A549 (cell line): ENCODE data around the gene FIBCD1. TPM values are rescaled to one million over a fixed set of nuclear protein-coding genes. Genes with fewer than 3 reads are reported as not detected.

Experiments used
- ATAC-seq, 2 experiments: fragments of 200-7000 bp in 1 of 2; fragments of >200 bp in 1 of 2; cut with Nextera tagmentation in 1 of 2; cut with Tn5 transposase in 1 of 2; 3 replicates each; pipeline versions ENCODE4 v1.8.0 to v1.9.1; 2018 to 2020; ENCODE audit warnings: mild to moderate bottlenecking in 1 of 2, moderate library complexity in 1 of 2
- CTCF ChIA-PET: fragments of 300-600 bp; sonication (Branson Sonifier 250); formaldehyde crosslinking; extraction: SDS; loops from one replicate; lab custom pipeline; 2021; ENCODE audit warnings: antibody characterized with exemption, inconsistent platforms; lab: Yijun Ruan, JAX
- POLR2A ChIA-PET: fragments of 350-600 bp; formaldehyde crosslinking; extraction: SDS; loops from one replicate; lab custom pipeline; 2021; ENCODE audit warnings: antibody characterized with exemption, inconsistent platforms; lab: Yijun Ruan, JAX
- DNase-seq, 2 experiments: peaks; one replicate each; pipeline versions ENCODE4 v3.0.0 to v3.0.0-alpha.2; 2011 to 2016; ENCODE audit warnings: low read depth in 1 of 2, low spot score in 1 of 2
- FAIRE-seq: peaks from 2 replicates; lab custom pipeline; 2011; peaks lifted over from hg19 to GRCh38; lab: Jason Lieb, UNC
- H3K27ac ChIP-seq, 2 experiments: fragments of >200 bp; sonication (Bioruptor Twin); formaldehyde crosslinking; 3 replicates each; pipeline ENCODE4 v1.5.1; 2016 to 2017
- H3K4me1 ChIP-seq: fragments of >200 bp; sonication (Bioruptor Twin); formaldehyde crosslinking; 3 replicates; pipeline ENCODE4 v1.6.1; 2016
- H3K4me2 ChIP-seq: fragments of >200 bp; sonication (Bioruptor Twin); formaldehyde crosslinking; 3 replicates; pipeline ENCODE4 v1.6.1; 2016
- H3K4me3 ChIP-seq: fragments of >200 bp; sonication (Bioruptor Twin); formaldehyde crosslinking; 3 replicates; pipeline ENCODE4 v1.5.1; 2016
- H3K9me3 ChIP-seq: fragments of >200 bp; sonication (Bioruptor Twin); formaldehyde crosslinking; 3 replicates; pipeline ENCODE4 v1.6.1; 2016
- BHLHE40 ChIP-seq: IDR thresholded peaks from 2 replicates; pipeline ENCODE4 v1.6.1; 2012; ENCODE audit warnings: low read depth, low read length, inconsistent platforms
- CBX8 ChIP-seq: fragments of 200-600 bp; sonication (generic); IDR thresholded peaks from 2 replicates; pipeline ENCODE4 v1.6.1; 2016
- CEBPB ChIP-seq, 2 experiments: fragments of >200 bp in 1 of 2; sonication (Bioruptor Twin) in 1 of 2; formaldehyde crosslinking in 1 of 2; IDR thresholded peaks; 2 replicates each; pipeline ENCODE4 v1.6.1; 2012 to 2016
- CHD2 ChIP-seq: fragments of 150-350 bp; IDR thresholded peaks from 2 replicates; pipeline ENCODE4 v1.6.1; 2014; ENCODE audit warnings: low read length; ENCODE audit not compliant: partially characterized antibody
- EHMT2 ChIP-seq: fragments of 200-600 bp; sonication (generic); IDR thresholded peaks from 2 replicates; pipeline ENCODE4 v1.6.1; 2016; ENCODE audit warnings: antibody characterized with exemption, low read depth, mild to moderate bottlenecking, moderate library complexity
- EP300 ChIP-seq, 2 experiments: fragments of >200 bp; sonication (Bioruptor Twin); formaldehyde crosslinking; IDR thresholded peaks; 2 replicates in 1 of 2; 3 replicates in 1 of 2; pipeline ENCODE4 v1.6.1; 2016 to 2017
- FOSB ChIP-seq: fragments of 250-450 bp; sonication (Bioruptor Pico); IDR thresholded peaks from 2 replicates; pipeline ENCODE4 v1.5.0; 2020; ENCODE audit warnings: mild to moderate bottlenecking, moderate library complexity
- FOSL2 ChIP-seq, 2 experiments: fragments of 450-650 bp in 1 of 2; fragments of >200 bp in 1 of 2; sonication (Bioruptor Twin) in 1 of 2; formaldehyde crosslinking; IDR thresholded peaks; 2 replicates each; pipeline versions ENCODE4 v1.5.0 to v1.6.1; 2016 to 2020; ENCODE audit warnings: mild to moderate bottlenecking in 1 of 2, moderate library complexity in 1 of 2
- FOXS1 ChIP-seq: fragments of 250-450 bp; sonication (Bioruptor Pico); IDR thresholded peaks from 2 replicates; pipeline ENCODE4 v1.5.0; 2020; ENCODE audit warnings: mild to moderate bottlenecking, moderate library complexity
- HOXA7 ChIP-seq: fragments of 250-450 bp; sonication (Bioruptor Pico); IDR thresholded peaks from 2 replicates; pipeline ENCODE4 v1.5.0; 2020; ENCODE audit warnings: mild to moderate bottlenecking, moderate library complexity
- HOXB13 ChIP-seq: fragments of 250-450 bp; sonication (Bioruptor Pico); IDR thresholded peaks from 2 replicates; pipeline ENCODE4 v1.5.0; 2020; ENCODE audit warnings: low read depth, mild to moderate bottlenecking, moderate library complexity
- JUN ChIP-seq, 2 experiments: fragments of >200 bp; sonication (Bioruptor Twin); formaldehyde crosslinking; IDR thresholded peaks; 2 replicates in 1 of 2; 3 replicates in 1 of 2; pipeline ENCODE4 v1.6.1; 2016 to 2017
- NFE2L2 ChIP-seq: fragments of 150-350 bp; conservative IDR thresholded peaks from 2 replicates; pipeline ENCODE4 v1.6.1; 2014; ENCODE audit warnings: low read length
- NPAS2 ChIP-seq: fragments of 250-450 bp; sonication (Bioruptor Pico); IDR thresholded peaks from 2 replicates; pipeline ENCODE4 v1.8.0; 2022; ENCODE audit warnings: mild to moderate bottlenecking, moderate library complexity, borderline replicate concordance
- POLR2AphosphoS2 ChIP-seq: conservative IDR thresholded peaks from 2 replicates; pipeline ENCODE4 v1.6.1; 2012; ENCODE audit warnings: low read length, improper control_type of control experiment, inconsistent platforms
- RCOR1 ChIP-seq: fragments of 150-350 bp; IDR thresholded peaks from 2 replicates; pipeline ENCODE4 v1.6.1; 2014; ENCODE audit warnings: antibody characterized with exemption, low read length, low read depth
- ZSCAN20 ChIP-seq: fragments of 250-450 bp; sonication (Bioruptor Pico); IDR thresholded peaks from 2 replicates; pipeline ENCODE4 v1.8.0; 2022; ENCODE audit warnings: mild to moderate bottlenecking, moderate library complexity
- WGBS: methylation state at CpG from one replicate; pipeline ENCODE4 v1.1.6; 2017; ENCODE audit errors: missing lambda C conversion rate; 5-methylcytosine and 5-hydroxymethylcytosine counted together
- polyA plus RNA-seq, 4 experiments: library from polyadenylated mRNA; depleted of rRNA in 3 of 4; stranded (reverse); fragments of >200 nt; fragmentation: RNase III in 1 of 4; extraction: RNeasy Plus Mini Kit Qiagen cat#74134 plus additional on column Dnase treatment in 1 of 4; gene quantifications; 2 replicates in 3 of 4; 3 replicates in 1 of 4; pipeline ENCODE4 v1.2.3, GENCODE V29; 2011 to 2017
- TF ChIP-seq, protein P1 (sequence below): fragments of >200 bp; sonication (Bioruptor Twin); formaldehyde crosslinking; IDR thresholded peaks from 2 replicates; pipeline ENCODE4 v1.6.1; 2016
- TF ChIP-seq, protein P2 (sequence below): fragments of >200 bp; sonication (Bioruptor Twin); formaldehyde crosslinking; IDR thresholded peaks from 3 replicates; pipeline ENCODE4 v1.5.1; 2016
- TF ChIP-seq, protein P3 (sequence below): fragments of 250-450 bp; sonication (Bioruptor Pico); IDR thresholded peaks from 2 replicates; pipeline ENCODE4 v1.5.0; 2020; ENCODE audit warnings: low read depth, mild to moderate bottlenecking, moderate library complexity
- TF ChIP-seq, protein P4 (sequence below): fragments of 200-600 bp; sonication (generic); IDR thresholded peaks from 2 replicates; pipeline ENCODE4 v1.6.1; 2016; ENCODE audit warnings: antibody characterized with exemption, mild to moderate bottlenecking, moderate library complexity
- TF ChIP-seq, protein P5 (sequence below): fragments of 450-650 bp; IDR thresholded peaks from 2 replicates; pipeline ENCODE4 v1.6.1; 2014; ENCODE audit warnings: antibody characterized with exemption
- TF ChIP-seq, protein P6 (sequence below): fragments of 250-450 bp; sonication (Bioruptor Pico); IDR thresholded peaks from 2 replicates; pipeline ENCODE4 v1.5.0; 2021; ENCODE audit warnings: mild to moderate bottlenecking, moderate library complexity, borderline replicate concordance
- TF ChIP-seq, protein P7 (sequence below): IDR thresholded peaks from 2 replicates; pipeline ENCODE4 v1.6.1; 2012; ENCODE audit warnings: low read depth, borderline replicate concordance

Gene FIBCD1
- polyA plus RNA-seq, 2 of the 4 experiments (the other 2 are of a cell fraction) = 4.8 to 4.9 TPM

DNA sequence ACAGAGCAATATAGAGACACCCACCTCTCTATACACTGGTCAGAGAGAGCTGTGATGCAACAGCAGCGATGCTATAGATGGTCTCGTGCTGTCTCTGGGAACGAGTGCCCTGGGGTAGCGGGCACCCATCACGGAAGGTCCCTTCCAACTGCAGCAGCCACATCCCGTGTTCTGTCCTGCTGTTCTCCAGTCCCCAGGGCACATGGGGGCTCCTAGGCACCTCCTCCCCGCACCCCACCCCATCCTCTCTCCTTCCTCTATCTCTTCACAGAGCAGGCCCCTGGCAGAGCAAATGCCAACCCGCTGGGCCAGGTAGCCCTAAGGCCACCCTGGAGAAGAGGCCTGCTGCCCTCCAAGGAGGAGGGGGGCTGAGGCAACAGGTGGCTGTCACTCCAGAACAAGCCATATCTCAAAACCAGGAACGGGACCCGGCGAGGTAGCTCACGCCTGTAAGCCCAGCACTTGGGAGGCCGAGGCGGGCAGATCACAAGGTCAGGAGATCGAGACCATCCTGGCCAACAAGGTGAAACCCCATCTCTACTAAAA lies 8.2 kb downstream of the FIBCD1 start:
- Histone ChIP-seq H3K4me1 (peaks cover 53% of the 10 kb centered on the region), H3K9me3 (no peaks in the 10 kb centered on the region), H3K4me2 (no peak overlapping the region), H3K4me3 (no peak overlapping the region), H3K27ac (peak overlapping the region in 1 of 2 experiments; percentile 93; a peak in 1 of 6 replicates)
- 92% methylated on average over 15 of the region's 15 CpGs for WGBS
- TF ChIP-seq FOSL2 (IDR thresholded peaks at IDR 0.05) = no peak
- no peak for TF ChIP-seq FOSL2 (CRISPR knock-in tag; IDR thresholded peaks at IDR 0.05)
- TF ChIP-seq EP300 (IDR thresholded peaks at IDR 0.05) = no peak
- TF ChIP-seq CBX8 = no peak
- TF ChIP-seq, protein P1, sequence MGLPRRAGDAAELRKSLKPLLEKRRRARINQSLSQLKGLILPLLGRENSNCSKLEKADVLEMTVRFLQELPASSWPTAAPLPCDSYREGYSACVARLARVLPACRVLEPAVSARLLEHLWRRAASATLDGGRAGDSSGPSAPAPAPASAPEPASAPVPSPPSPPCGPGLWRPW = no peak
- TF ChIP-seq, protein P2, sequence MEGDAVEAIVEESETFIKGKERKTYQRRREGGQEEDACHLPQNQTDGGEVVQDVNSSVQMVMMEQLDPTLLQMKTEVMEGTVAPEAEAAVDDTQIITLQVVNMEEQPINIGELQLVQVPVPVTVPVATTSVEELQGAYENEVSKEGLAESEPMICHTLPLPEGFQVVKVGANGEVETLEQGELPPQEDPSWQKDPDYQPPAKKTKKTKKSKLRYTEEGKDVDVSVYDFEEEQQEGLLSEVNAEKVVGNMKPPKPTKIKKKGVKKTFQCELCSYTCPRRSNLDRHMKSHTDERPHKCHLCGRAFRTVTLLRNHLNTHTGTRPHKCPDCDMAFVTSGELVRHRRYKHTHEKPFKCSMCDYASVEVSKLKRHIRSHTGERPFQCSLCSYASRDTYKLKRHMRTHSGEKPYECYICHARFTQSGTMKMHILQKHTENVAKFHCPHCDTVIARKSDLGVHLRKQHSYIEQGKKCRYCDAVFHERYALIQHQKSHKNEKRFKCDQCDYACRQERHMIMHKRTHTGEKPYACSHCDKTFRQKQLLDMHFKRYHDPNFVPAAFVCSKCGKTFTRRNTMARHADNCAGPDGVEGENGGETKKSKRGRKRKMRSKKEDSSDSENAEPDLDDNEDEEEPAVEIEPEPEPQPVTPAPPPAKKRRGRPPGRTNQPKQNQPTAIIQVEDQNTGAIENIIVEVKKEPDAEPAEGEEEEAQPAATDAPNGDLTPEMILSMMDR = no peak
- TF ChIP-seq CEBPB (IDR thresholded peaks at IDR 0.05) = no peak
- TF ChIP-seq JUN (IDR thresholded peaks at IDR 0.05) = no peak
- no peak for TF ChIP-seq BHLHE40
- no peak for TF ChIP-seq EHMT2
- TF ChIP-seq ZSCAN20 (CRISPR knock-in tag) = no peak
- no peak for TF ChIP-seq NFE2L2
- TF ChIP-seq, protein P3, sequence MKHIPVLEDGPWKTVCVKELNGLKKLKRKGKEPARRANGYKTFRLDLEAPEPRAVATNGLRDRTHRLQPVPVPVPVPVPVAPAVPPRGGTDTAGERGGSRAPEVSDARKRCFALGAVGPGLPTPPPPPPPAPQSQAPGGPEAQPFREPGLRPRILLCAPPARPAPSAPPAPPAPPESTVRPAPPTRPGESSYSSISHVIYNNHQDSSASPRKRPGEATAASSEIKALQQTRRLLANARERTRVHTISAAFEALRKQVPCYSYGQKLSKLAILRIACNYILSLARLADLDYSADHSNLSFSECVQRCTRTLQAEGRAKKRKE (CRISPR knock-in tag) = no peak
- no peak for TF ChIP-seq RCOR1
- TF ChIP-seq, protein P4, sequence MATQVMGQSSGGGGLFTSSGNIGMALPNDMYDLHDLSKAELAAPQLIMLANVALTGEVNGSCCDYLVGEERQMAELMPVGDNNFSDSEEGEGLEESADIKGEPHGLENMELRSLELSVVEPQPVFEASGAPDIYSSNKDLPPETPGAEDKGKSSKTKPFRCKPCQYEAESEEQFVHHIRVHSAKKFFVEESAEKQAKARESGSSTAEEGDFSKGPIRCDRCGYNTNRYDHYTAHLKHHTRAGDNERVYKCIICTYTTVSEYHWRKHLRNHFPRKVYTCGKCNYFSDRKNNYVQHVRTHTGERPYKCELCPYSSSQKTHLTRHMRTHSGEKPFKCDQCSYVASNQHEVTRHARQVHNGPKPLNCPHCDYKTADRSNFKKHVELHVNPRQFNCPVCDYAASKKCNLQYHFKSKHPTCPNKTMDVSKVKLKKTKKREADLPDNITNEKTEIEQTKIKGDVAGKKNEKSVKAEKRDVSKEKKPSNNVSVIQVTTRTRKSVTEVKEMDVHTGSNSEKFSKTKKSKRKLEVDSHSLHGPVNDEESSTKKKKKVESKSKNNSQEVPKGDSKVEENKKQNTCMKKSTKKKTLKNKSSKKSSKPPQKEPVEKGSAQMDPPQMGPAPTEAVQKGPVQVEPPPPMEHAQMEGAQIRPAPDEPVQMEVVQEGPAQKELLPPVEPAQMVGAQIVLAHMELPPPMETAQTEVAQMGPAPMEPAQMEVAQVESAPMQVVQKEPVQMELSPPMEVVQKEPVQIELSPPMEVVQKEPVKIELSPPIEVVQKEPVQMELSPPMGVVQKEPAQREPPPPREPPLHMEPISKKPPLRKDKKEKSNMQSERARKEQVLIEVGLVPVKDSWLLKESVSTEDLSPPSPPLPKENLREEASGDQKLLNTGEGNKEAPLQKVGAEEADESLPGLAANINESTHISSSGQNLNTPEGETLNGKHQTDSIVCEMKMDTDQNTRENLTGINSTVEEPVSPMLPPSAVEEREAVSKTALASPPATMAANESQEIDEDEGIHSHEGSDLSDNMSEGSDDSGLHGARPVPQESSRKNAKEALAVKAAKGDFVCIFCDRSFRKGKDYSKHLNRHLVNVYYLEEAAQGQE = no peak
- no peak for TF ChIP-seq FOXS1 (CRISPR knock-in tag)
- TF ChIP-seq, protein P5, sequence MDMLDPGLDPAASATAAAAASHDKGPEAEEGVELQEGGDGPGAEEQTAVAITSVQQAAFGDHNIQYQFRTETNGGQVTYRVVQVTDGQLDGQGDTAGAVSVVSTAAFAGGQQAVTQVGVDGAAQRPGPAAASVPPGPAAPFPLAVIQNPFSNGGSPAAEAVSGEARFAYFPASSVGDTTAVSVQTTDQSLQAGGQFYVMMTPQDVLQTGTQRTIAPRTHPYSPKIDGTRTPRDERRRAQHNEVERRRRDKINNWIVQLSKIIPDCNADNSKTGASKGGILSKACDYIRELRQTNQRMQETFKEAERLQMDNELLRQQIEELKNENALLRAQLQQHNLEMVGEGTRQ = no peak
- no peak for TF ChIP-seq HOXB13
- TF ChIP-seq CHD2 = no peak
- ATAC-seq (no peak), DNase-seq (no peak), FAIRE-seq (no peak)
- CTCF ChIA-PET = interaction anchor here (1.1 to 7.0 kb wide), 5 partner anchors 50 to 115 kb away, joined by 3 to 49 read pairs (median 34); no protein-coding TSS in a partner anchor
- POLR2A ChIA-PET = no interaction called here

DNA sequence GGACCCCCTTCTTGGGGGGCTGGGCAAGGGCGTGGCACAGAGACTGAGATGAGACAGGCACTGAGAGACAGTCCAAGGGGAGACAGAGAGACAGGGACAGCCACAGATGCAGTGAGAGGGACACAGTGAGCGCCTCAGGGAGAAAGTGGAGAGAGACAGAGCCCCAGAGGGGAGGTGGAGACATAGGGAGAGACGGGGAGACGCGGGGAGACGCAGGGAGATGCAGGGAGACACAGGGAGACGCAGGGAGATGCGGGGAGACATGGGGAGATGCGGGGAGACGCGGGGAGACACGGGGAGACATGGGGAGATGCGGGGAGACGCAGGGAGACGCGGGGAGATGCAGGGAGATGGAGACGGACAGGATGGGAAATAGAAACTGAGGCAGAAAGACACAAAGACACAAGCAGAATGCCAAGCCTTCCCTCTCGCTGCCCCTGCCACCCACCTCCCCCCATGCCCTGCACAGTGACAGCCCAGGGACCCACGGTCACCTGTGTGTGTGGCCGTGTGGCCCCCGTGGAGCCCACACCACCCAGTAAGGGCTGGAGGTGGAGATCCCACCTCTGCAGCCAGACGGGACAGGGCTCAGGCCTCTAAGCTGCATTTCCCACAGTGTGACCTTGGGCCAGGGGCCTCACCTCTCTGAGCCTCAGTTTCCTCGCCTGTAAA lies 8.8 kb downstream of the FIBCD1 start:
- 89% methylated on average over 22 of the region's 23 CpGs for WGBS
- H3K4me1 ChIP-seq = peaks cover 48% of the 10 kb centered on the region
- CTCF ChIA-PET = interaction anchor here (0.9 to 4.3 kb wide), 4 partner anchors 11 to 116 kb away, joined by 3 to 34 read pairs (median 4); no protein-coding TSS in a partner anchor
- FAIRE-seq (no peak), ATAC-seq (no peak), DNase-seq (no peak)
- peak overlapping the region in 1 of 2 experiments; percentile 93; a peak in 3 of 6 replicates for H3K27ac ChIP-seq
- H3K9me3 ChIP-seq = no peaks in the 10 kb centered on the region
- POLR2A ChIA-PET = no interaction called here
- H3K4me3 ChIP-seq = no peak overlapping the region
- no peak overlapping the region for H3K4me2 ChIP-seq
- TF ChIP-seq CBX8 (no peak), FOSL2 (IDR thresholded peaks at IDR 0.05) (no peak), FOSL2 (CRISPR knock-in tag; IDR thresholded peaks at IDR 0.05) (no peak), EHMT2 (no peak), ZSCAN20 (CRISPR knock-in tag) (no peak), NPAS2 (CRISPR knock-in tag) (no peak), POLR2AphosphoS2 (no peak), HOXA7 (CRISPR knock-in tag) (no peak), FOSB (no peak)
- TF ChIP-seq, protein P6, sequence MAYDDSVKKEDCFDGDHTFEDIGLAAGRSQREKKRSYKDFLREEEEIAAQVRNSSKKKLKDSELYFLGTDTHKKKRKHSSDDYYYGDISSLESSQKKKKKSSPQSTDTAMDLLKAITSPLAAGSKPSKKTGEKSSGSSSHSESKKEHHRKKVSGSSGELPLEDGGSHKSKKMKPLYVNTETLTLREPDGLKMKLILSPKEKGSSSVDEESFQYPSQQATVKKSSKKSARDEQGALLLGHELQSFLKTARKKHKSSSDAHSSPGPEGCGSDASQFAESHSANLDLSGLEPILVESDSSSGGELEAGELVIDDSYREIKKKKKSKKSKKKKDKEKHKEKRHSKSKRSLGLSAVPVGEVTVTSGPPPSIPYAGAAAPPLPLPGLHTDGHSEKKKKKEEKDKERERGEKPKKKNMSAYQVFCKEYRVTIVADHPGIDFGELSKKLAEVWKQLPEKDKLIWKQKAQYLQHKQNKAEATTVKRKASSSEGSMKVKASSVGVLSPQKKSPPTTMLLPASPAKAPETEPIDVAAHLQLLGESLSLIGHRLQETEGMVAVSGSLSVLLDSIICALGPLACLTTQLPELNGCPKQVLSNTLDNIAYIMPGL = no peak
- TF ChIP-seq, protein P3 (CRISPR knock-in tag) = no peak
- TF ChIP-seq, protein P7, sequence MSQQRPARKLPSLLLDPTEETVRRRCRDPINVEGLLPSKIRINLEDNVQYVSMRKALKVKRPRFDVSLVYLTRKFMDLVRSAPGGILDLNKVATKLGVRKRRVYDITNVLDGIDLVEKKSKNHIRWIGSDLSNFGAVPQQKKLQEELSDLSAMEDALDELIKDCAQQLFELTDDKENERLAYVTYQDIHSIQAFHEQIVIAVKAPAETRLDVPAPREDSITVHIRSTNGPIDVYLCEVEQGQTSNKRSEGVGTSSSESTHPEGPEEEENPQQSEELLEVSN = no peak
